Transverse colon (tissue), 4 donors: ENCODE data around the gene CREB5.

Experiments
- CTCF ChIP-seq, 5 experiments: fragments of 200-600 bp in 3 of 5; fragments of 450-650 bp in 2 of 5; sonication (generic) in 3 of 5; IDR thresholded peaks; 1 replicate in 2 of 5; 2 replicates in 3 of 5; pipeline ENCODE4 v1.5.1; 2016 to 2017; ENCODE audit warnings: antibody characterized with exemption in 5 of 5, inconsistent platforms in 3 of 5, mild to moderate bottlenecking in 2 of 5, moderate library complexity in 1 of 5
- POLR2A ChIP-seq: fragments of 450-650 bp; IDR thresholded peaks from one replicate; pipeline ENCODE4 v1.6.1; 2016; ENCODE audit warnings: antibody characterized with exemption, mild to moderate bottlenecking, moderate library complexity
- POLR2AphosphoS5 ChIP-seq, 3 donors: sonication (generic); formaldehyde crosslinking; IDR thresholded peaks; one replicate each; pipeline ENCODE4 v1.6.1; 2016; ENCODE audit warnings: antibody characterized with exemption in 3 of 3

- TF ChIP-seq CTCF (IDR thresholded peaks at IDR 0.05) (no peak), POLR2A (no peak), POLR2AphosphoS5 (IDR thresholded peaks at IDR 0.05) (no peak)
Observed at GRCh38 chr7:28759475-28759971, 347.2 kb downstream of the CREB5 start.
